Measurements from ENCODE around the gene LHX3.

DNA sequence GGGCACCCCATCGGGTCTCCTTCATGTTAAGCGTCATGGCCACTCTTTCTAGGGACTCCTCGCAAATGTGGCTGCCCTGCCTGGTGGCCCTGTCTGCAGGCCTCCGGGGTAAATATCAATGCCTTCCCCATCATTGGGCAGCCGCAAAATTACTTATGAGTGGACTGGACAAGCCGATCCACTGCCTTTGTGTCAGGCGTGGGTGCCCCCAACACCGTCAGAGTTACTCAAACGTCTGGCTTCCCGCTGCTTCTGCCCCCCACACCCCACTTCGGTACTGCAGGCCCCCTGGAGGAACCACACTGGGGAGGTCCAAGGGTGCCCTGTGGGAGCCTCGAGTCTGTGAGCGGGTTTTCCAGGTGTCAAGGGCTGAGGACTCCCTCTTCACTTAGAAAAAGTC is 3.8 kb downstream of the LHX3 start:
- TF ChIP-seq, protein P1, sequence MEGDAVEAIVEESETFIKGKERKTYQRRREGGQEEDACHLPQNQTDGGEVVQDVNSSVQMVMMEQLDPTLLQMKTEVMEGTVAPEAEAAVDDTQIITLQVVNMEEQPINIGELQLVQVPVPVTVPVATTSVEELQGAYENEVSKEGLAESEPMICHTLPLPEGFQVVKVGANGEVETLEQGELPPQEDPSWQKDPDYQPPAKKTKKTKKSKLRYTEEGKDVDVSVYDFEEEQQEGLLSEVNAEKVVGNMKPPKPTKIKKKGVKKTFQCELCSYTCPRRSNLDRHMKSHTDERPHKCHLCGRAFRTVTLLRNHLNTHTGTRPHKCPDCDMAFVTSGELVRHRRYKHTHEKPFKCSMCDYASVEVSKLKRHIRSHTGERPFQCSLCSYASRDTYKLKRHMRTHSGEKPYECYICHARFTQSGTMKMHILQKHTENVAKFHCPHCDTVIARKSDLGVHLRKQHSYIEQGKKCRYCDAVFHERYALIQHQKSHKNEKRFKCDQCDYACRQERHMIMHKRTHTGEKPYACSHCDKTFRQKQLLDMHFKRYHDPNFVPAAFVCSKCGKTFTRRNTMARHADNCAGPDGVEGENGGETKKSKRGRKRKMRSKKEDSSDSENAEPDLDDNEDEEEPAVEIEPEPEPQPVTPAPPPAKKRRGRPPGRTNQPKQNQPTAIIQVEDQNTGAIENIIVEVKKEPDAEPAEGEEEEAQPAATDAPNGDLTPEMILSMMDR (IDR thresholded peaks at IDR 0.05), result no peak
- TF ChIP-seq POLR2AphosphoS5 (IDR thresholded peaks at IDR 0.05), result no peak

All from breast epithelium (tissue), 3 donors.